DOHH2 (cell line): ENCODE data around the gene GSTA1.
"Not testable (repeated sequence)": the region's sequence is repeated elsewhere in the genome, so short reads cannot be mapped to it uniquely, and the experiment has no call there.

Experiments
- H3F3A ChIP-seq: fragments of 200-600 bp; sonication (generic), shearing (Covaris generic); 2 replicates; pipeline ENCODE4 v1.6.0; 2016; ENCODE audit warnings: antibody characterized with exemption, mild to moderate bottlenecking; ENCODE audit not compliant: control insufficient read depth, insufficient read depth
- H3K27ac ChIP-seq: fragments of 200-600 bp; sonication (generic); 2 replicates; pipeline ENCODE4 v1.5.1; 2014; ENCODE audit warnings: low read depth, mild to moderate bottlenecking, low read length, moderate library complexity
- H3K27me3 ChIP-seq: fragments of 200-600 bp; sonication (generic); 2 replicates; pipeline ENCODE4 v1.6.1; 2014; ENCODE audit warnings: mild to moderate bottlenecking, low read length, mixed read lengths; ENCODE audit not compliant: control insufficient read depth
- H3K36me3 ChIP-seq: fragments of 200-600 bp; sonication (generic); 2 replicates; pipeline ENCODE4 v1.6.1; 2014; ENCODE audit warnings: mild to moderate bottlenecking, low read length, moderate library complexity, mixed read lengths; ENCODE audit not compliant: control insufficient read depth
- H3K4me1 ChIP-seq: fragments of 200-600 bp; sonication (generic); 2 replicates; pipeline ENCODE4 v1.6.1; 2014; ENCODE audit warnings: mild to moderate bottlenecking, low read length, mixed read lengths; ENCODE audit not compliant: control insufficient read depth
- H3K4me2 ChIP-seq: fragments of 200-600 bp; sonication (generic); 2 replicates; pipeline ENCODE4 v1.6.0; 2014; ENCODE audit warnings: mild to moderate bottlenecking, low read length, moderate library complexity
- H3K4me3 ChIP-seq: fragments of 200-600 bp; sonication (generic); 2 replicates; pipeline ENCODE4 v1.5.1; 2014; ENCODE audit warnings: mild to moderate bottlenecking, low read length, mixed read lengths
- H3K79me2 ChIP-seq: fragments of 200-600 bp; sonication (generic); 2 replicates; pipeline ENCODE4 v1.6.1; 2014; ENCODE audit warnings: mild to moderate bottlenecking, low read length, mixed read lengths; ENCODE audit not compliant: control insufficient read depth
- H3K9me2 ChIP-seq: fragments of 200-600 bp; sonication (generic); replicated peaks from 2 replicates; pipeline ENCODE4 v1.6.1; 2014; ENCODE audit warnings: mild to moderate bottlenecking, low read length, mixed read lengths; ENCODE audit not compliant: control insufficient read depth
- H3K9me3 ChIP-seq: fragments of 200-600 bp; sonication (generic); 2 replicates; pipeline ENCODE4 v1.6.1; 2014; ENCODE audit warnings: antibody characterized with exemption, low read length, mixed read lengths; ENCODE audit not compliant: control insufficient read depth, insufficient read depth
- H4K20me1 ChIP-seq: fragments of 200-600 bp; sonication (generic); 2 replicates; pipeline ENCODE4 v1.6.0; 2014; ENCODE audit warnings: low read depth, mild to moderate bottlenecking, antibody characterized with exemption, low read length, moderate library complexity; ENCODE audit not compliant: control insufficient read depth, insufficient read depth
- EZH2phosphoT487 ChIP-seq: fragments of 200-600 bp; sonication (generic); IDR thresholded peaks from 2 replicates; pipeline ENCODE4 v1.6.1; 2017; ENCODE audit warnings: borderline replicate concordance, mild to moderate bottlenecking, antibody characterized with exemption, low read length, moderate library complexity, mixed read lengths
- TF ChIP-seq, protein P1 (sequence below): fragments of 200-600 bp; sonication (generic); IDR thresholded peaks from one replicate; pipeline ENCODE4 v1.5.1; 2014; ENCODE audit warnings: antibody characterized with exemption, mild to moderate bottlenecking, low read depth, low read length; ENCODE audit not compliant: poor library complexity, severe bottlenecking

The GSTA1 gene

DNA sequence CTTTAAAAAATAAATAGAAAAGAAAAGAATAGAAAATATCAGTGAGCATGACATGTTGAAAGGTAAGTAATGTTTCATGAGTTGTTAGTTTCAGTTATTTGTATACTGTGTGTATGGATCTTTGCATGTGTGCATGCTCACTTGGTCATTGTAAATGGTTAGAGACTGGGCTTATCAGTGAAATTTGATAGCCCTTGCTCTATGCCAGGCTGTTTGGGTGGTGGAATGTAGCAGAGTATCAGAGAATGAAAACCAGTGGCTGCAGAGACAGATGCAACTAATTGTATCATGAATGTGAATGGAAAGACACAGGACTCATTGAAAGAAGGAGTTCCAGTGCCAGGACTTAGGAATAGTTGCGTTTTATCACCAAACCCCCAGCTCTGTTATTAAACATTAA, 44.5 kb downstream of the GSTA1 start:
- Histone ChIP-seq H4K20me1 (no peaks in the 10 kb centered on the region), H3K36me3 (no peaks in the 10 kb centered on the region), H3K4me3 (no peak overlapping the region), H3K79me2 (no peaks in the 10 kb centered on the region), H3K9me2 (no peaks in the 10 kb centered on the region), H3K4me2 (no peak overlapping the region), H3K9me3 (no peaks in the 10 kb centered on the region), H3F3A (no peaks in the 10 kb centered on the region), H3K27me3 (no peaks in the 10 kb centered on the region), H3K4me1 (no peaks in the 10 kb centered on the region), H3K27ac (no peak overlapping the region)
- TF ChIP-seq, protein P1, sequence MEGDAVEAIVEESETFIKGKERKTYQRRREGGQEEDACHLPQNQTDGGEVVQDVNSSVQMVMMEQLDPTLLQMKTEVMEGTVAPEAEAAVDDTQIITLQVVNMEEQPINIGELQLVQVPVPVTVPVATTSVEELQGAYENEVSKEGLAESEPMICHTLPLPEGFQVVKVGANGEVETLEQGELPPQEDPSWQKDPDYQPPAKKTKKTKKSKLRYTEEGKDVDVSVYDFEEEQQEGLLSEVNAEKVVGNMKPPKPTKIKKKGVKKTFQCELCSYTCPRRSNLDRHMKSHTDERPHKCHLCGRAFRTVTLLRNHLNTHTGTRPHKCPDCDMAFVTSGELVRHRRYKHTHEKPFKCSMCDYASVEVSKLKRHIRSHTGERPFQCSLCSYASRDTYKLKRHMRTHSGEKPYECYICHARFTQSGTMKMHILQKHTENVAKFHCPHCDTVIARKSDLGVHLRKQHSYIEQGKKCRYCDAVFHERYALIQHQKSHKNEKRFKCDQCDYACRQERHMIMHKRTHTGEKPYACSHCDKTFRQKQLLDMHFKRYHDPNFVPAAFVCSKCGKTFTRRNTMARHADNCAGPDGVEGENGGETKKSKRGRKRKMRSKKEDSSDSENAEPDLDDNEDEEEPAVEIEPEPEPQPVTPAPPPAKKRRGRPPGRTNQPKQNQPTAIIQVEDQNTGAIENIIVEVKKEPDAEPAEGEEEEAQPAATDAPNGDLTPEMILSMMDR: no peak

DNA sequence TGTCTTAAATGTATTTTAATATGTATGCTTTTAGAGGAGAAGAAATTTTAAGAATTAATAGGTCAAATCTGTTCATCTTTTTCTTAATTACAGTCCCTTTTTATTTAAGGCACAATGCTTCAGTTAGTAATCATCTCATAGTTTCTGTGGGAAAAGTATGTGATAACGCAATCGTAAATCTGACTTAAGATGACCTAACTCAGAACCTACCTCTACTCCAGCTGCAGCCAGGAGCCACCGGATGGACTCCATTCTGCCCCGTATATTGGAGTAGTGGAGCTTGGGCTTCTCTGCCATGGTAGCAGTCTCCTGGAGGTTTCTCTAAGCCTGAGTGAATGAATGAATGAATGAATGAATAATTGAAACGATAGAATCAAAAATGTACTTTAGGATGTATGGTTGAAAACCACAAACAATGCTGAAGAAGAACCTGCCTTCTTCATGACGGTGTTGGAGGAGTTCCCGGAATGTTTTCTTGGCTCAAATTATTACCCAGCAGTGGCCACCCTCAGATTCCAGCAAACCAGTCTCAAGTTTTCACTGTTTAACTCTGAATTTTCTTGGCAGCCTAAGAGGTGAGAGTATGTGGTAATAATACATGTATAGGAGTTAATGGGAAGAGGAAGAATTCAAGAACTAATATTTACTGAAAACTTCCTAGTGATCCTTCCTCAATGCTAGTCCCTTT, 45.8 kb downstream of the GSTA1 start:
- H3K9me2 ChIP-seq, H3K27me3 ChIP-seq, H4K20me1 ChIP-seq, H3K27ac ChIP-seq, H3K9me3 ChIP-seq, H3K4me3 ChIP-seq, H3K36me3 ChIP-seq, H3F3A ChIP-seq, H3K4me1 ChIP-seq, H3K4me2 ChIP-seq, H3K79me2 ChIP-seq: not testable (repeated sequence)

DNA sequence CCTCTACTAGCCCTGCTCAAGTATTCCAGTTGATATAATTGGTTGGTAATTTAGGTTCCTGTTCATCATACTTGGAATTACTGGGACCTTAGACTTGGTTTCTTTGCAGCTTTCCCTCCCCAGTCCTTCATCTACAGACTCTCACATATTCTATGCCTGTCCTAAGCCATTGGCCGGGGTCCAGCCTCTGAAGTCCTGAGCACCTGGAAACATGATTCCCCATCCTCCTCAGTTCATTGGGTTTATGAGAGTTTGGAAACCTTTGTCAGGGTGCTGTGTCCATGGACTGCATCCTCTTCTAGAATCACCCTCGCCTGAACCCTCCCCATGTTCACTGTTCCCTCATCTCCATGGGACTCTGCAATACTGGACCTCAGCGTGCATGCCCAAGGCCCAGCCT, 49.2 kb downstream of the GSTA1 start:
- Histone ChIP-seq H4K20me1 (no peaks in the 10 kb centered on the region), H3K36me3 (no peaks in the 10 kb centered on the region), H3K27ac (no peak overlapping the region), H3K9me2 (no peaks in the 10 kb centered on the region), H3K79me2 (no peaks in the 10 kb centered on the region), H3K4me3 (no peak overlapping the region), H3K27me3 (no peaks in the 10 kb centered on the region), H3K4me1 (no peaks in the 10 kb centered on the region), H3K4me2 (no peak overlapping the region), H3K9me3 (no peaks in the 10 kb centered on the region), H3F3A (no peaks in the 10 kb centered on the region)
- TF ChIP-seq, protein P1: no peak
- TF ChIP-seq EZH2phosphoT487: no peak

DNA sequence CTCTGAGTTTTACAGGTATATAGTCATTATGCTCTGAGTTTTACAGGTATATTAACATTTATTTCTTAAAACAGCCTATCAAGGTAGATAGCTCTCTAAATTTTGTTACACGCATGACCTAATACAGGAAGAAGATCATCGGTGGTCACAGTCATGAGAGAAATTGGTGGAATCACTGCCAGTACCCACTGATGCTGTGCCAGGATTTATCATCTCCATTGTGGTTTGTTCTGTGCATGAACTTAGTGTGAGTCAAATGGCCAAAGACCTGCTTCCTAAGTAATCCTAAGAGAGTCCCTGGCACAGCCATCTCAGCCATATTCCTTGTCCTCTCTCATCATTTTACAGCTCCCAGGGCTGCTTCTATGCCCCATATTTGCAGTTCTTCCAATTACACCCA, 50.5 kb downstream of the GSTA1 start:
- not testable (repeated sequence) for H3K9me3 ChIP-seq, H3K4me2 ChIP-seq, H3K9me2 ChIP-seq, H3K27ac ChIP-seq, H3K27me3 ChIP-seq, H3K36me3 ChIP-seq, H3F3A ChIP-seq, H4K20me1 ChIP-seq, H3K4me3 ChIP-seq, H3K4me1 ChIP-seq, H3K79me2 ChIP-seq
